Nucleus accumbens (tissue), 56 donors: ENCODE data around the gene CYP24A1.

Source experiments
- DNase-seq, 56 donors: peaks; one replicate each; lab custom pipeline; 2025; lab: John Stamatoyannopoulos, UW

The CYP24A1 gene

DNA sequence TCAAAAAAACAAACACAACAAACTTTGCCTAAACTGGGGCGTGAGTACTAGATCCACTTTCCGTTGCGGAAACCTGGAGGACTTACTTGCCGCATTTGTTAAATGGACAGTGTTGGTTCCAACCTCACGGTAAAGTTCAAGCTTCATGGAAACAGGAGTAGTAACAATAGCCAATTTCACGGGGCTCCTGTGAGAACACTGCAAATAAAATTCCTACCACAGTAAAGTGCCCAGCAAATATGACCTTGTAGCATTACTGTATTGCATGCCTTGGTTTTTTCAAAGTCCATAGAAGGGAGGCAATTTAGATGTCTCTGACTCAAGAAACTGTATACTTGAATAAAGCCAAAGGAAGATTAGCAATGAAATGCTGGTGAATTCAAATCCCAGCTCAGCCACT, 3.6 kb upstream of the CYP24A1 start:
- no peak for DNase-seq

DNA sequence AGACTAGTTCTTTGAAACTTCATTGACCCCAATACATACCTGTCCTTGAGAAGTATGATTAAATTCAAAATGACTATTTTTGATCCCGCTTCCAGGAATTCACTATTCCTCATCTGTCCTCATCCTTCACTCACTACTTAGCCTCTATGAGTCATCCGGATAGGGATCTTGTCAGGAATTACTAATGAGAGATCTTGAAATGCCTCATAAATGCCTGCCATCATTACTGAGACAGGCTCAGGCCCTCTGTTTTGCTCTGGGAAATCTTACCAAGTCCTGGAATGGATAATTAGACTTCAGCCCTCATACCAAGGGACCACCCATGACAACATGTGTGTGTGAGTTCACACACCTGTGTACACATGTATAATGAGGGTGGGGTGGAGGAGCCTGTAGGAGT, 2.8 kb upstream of the CYP24A1 start:
- no peak for DNase-seq

DNA sequence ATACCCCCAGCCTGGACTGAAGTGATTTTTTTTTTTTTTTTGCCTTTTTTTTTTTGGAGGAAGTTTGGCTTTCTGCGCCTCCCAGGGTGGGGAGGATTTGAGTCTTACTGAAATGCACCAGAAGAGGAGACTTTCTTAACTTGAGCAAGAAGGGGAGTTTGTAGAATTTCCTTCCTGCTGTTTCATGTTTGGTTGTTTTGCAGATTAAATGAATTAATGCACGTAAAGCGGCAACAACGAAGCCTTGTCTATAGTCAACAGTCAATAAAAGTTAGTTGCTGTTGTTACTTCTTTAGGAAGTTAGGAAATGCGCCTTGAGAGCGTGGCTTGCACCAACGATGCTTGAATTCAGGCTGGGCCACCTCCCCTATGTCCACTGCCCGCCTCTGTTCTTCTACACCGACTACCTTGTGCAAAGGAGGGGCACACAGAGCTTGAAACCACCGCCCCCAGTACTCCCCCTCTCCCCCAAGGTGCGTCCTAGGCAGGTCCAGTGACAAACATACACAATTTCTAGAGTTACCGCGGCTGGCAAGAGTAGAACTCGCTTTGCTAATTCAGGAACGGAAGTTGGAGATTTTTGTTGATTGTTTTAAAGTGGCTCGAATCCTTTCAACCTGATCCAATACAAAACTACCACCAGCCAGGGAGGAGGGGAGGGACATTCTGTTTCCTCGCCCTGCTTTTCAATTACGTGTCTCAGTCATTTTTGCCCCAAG, 830 bp upstream of the CYP24A1 start:
- DNase-seq = no peak

DNA sequence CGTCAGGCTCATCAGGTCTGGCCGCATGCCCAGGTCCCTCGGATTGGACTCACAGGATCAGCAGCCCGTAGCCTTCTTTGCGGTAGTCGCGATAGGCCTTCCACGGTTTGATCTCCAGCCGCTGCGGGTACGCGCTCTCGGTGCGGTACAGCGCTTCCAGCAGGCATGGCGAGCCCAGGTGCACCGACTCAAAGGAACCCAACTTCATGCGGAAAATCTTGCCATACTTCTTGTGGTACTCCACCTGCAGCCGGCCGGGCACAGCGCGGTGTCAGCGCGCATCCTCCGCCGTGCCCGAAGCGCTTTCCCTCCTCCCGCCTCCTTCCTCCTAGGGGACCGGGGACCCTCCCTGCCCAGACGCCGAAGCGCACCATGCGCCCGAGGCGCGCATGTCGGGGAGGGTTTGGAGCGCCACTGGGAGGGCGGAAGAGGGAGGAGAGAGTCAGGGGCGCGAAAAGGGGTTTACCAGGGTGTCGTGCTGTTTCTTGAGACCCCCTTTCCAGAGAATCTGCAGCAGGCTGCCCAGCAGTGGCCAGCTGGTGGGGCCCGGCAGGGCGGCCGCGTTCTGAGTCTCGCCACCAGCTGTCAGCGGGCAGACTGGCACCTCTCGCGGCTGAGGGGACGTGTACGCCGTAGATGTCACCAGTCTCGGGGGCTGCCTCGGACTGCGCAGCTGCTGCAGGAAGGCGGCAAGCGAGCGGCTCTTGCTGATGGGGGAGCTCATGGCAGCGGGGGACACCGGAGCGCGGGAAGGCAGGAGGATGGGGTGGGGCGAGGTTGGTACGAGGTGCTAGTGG, 732 bp downstream of the CYP24A1 start:
- peak in 6 of 56 donors; percentile 6 to 37 (median 16) for DNase-seq

- no peak for DNase-seq
Observed at GRCh38 chr20:54172532-54172855, 1.3 kb downstream of the CYP24A1 start.

- DNase-seq = no peak
Observed at GRCh38 chr20:54170963-54171362, 2.8 kb downstream of the CYP24A1 start.

GRCh38 chr20:54170026-54170471, 3.7 kb downstream of the CYP24A1 start:
- DNase-seq = no peak

DNA sequence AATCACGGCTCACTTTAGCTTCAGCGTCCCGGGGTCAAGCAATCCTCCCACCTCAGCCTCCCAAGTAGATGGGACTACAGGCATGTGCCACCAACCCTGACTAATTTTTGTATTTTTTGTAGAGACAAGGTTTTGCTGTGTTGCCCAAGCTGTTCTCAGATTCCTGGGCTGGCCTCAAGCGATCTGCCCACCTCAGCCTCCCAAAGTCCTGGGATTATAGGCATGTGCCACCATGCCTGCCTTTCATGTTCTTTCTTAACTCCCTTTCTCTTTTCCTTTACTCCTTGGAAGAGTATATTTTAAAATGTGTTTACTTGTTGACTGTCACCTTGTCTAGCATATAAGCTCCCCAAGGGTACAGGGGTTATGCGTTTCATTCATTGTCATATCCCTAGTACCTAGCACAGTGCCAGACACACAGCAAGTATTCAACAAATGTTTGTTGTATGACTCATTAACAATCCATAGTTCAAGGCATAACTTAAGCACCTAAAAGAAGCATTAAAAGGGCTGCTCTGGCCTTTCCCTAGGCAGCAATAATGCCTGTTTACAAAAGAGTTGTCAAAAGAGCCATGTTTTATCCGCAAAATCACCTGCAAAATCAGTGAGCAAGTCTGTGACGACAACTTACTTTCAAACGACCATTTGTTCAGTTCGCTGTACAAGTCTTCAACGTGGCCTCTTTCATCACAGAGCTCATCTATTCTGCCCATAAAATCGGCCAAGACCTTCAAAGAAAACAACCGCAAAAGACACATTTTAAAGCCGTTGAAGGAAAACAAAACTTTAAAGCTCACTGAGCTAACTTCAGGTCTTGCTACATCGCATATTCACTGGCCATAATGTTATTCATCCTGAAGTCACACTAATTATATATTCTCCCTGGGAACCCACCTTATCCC, 4.6 kb downstream of the CYP24A1 start:
- DNase-seq = no peak

GRCh38 chr20:54167909-54168872, 5.6 kb downstream of the CYP24A1 start:
- DNase-seq = no peak

DNA sequence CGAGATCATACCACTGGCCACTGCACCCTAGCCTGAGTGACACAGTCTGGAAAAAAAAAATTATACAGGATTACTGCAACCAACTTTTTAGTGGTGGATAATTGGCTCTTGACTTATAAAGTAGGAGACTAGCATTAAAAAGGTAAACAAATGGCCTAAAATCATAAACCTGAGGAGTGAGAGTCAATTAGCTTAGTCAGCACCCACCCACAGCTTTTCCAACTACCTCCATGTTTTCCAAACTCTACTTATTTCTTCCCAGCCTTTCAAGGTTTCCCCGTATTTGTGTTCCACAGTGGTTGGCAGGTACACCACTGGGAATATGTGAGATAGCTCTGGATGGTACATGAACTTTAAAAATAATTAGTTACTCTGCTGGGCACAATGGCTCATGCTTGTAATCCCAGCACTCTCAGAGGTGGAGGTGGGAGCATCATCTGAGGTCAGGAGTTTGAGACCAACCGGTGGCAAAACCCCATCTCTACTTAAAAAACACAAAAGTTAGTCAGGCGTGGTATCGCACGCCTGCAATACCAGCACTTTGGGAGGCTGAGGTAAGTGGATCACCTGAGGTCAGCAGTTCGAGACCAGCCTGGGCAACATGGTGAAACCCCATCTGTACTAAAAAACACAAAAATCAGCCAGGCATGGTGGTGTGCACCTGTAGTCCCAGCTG, 6.7 kb downstream of the CYP24A1 start:
- no peak for DNase-seq

DNA sequence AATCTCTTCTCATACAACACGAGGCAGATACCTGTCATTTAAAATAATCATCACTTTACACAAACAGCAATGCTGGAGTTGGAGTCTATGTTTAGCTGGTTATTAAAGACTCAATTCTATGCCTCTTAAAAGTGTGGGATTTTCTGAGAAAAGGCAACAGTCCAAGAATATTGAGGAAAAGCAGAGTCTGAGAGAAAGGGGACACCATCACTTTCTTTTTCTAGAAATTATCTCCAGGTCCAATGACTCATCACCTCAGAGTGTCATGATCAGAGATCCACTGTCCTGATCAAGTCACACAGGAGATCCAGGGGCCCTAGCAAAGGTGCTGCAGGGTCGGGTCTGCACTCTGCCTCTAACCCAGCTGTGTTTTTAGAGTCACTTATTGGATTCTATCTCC, 8.0 kb downstream of the CYP24A1 start:
- no peak for DNase-seq

DNA sequence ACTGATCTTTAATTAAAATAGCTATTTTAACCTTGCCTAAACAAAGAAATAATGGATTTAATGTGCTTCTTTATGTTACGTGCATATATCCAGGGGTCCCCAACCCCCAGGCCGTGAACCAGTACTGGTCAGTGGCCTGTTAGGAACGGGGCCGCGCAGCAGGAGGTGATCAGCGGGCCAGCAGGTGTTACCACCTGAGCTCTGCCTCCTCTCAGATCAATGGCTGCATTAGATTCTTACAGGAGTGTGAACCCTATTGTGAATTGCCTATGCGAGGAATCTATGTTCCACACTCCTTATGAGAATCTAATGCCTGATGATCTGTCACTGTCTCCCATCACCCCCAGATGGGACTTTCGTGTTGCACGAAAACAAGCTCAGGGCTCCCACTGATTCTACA, 8.8 kb downstream of the CYP24A1 start:
- no peak for DNase-seq

GRCh38 chr20:54163402-54163801, 10.4 kb downstream of the CYP24A1 start:
- DNase-seq = no peak

DNA sequence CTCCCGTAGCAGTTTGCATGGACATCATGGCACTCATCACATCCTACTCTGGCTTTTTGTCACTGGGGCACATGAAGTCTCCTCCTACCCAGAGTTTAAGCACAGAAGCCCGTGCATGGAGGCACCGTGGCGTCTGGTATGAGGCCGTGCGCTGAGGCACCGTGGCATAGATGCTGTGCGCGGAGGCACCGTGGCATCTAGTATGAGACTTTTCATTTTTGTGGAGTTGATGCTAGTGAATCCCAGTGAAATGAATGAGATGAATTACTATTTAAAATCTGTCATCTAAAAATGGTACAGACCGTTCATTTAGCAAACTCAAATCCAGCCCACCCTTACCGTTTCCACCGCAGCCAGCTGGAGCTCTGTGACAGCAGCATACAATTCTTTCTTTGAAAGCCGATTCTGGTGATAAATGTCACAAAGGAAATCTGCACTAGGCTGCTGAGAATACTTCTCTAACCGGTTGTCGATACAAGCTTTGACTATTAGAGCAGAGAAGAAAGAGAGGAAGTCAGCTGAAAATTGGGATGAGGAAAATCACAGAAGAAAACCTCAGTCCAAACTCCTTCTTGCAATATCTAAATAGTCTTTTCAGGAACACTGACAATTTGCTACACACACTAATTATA, 11.3 kb downstream of the CYP24A1 start:
- DNase-seq = peak in 15 of 56 donors; percentile 3 to 64 (median 27)

- no peak for DNase-seq
Observed at GRCh38 chr20:54161821-54162149, 12.0 kb downstream of the CYP24A1 start.

GRCh38 chr20:54161008-54161820, 12.6 kb downstream of the CYP24A1 start:
- DNase-seq = no peak

- DNase-seq = no peak
Observed at GRCh38 chr20:54160065-54161007, 13.4 kb downstream of the CYP24A1 start.
